Measurements from ENCODE around the gene SGPL1. TPM values are rescaled to one million over a fixed set of nuclear protein-coding genes. Genes with fewer than 3 reads are reported as not detected.
"Not testable (repeated sequence)": the region's sequence is repeated elsewhere in the genome, so short reads cannot be mapped to it uniquely, and the experiment has no call there.

SGPL1 gene
- total RNA-seq, 2 donors from 2014 or later: 27.9 to 37.2 TPM

DNA sequence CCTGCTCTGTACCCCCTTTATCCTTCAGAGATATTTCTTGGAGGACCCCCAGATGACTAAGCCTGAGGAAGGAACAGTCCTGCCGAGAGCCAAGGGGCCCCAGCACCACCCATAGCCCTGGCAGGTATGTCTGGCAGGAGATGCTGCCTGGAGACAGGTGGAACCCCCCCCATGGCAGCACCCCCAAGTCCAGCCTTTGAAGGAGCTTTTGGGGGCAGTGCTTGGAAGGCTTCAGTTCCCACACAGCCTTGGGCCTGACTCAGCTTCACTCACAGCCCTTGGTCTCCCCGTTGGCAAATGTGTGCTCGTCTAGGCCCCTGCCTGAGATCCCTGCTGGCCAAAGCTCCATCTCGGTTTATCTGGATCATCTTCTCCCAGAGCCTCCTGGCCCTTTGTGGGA is 95.6 kb downstream of the SGPL1 start:
- intact Hi-C loops (cut with DNase I): no loop called here
- DNase-seq (ENCODE audit: low spot score): peak; percentile 62

DNA sequence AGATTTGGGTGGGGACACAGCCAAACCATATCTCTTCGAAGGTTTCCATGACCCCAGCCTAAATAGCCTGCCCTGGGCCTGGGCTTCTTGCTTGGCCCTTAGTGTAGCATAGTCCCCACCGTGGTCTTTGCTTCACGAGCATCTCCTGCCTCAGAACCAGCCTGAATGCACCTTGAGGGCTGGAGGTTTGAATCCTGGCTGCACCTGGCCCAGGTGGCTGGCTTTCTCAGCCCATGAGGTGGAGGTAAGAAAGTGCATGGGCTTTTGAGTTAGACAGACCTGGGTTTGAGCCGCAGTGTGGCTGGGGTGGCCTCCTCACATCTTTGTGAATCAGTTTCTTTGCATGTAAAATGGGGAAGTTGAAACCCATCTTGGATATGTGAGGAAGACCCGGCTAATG is 96.8 kb downstream of the SGPL1 start:
- intact Hi-C loops (cut with DNase I): no loop called here

DNA sequence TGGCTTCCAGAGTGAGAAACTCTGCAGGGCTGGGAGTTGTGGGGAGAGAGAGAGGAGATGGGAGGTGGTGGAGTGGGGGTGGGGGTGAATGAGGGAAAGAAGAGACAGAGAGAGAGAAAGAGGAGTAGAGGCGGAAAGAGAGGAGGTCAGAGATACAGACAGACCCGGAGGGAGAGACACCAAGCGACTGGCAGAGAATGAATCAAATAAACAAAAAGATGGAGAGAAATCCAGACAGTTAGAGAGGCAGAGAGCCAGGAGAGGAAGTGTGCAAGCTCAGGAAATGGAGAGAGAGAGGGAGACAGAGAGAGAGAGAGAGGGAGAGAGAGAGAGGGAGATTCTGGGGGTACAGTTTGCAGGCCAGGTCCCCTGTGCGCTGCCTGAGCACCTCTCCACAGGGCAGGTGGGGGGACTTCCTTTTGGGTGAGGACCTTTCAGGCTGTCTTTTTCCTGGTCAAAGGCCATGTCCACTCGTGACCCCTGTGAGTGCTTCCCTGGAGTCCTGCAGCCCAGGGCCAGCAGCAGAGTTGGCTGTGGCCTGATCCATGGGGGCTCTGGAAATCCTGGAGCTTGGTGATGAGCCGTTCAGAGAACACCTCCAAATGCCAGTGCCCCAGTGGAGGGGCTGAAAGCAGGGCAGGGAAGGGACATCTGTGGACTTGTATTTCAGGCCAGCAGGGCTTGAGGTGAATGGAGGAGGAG is 97.6 kb downstream of the SGPL1 start:
- intact Hi-C loops (cut with DNase I): no loop called here
- peak; percentile 47 for DNase-seq (ENCODE audit: low spot score)

More for the DNA sequence above, 96.8 kb downstream of the SGPL1 start:
- DNase-seq (ENCODE audit: low spot score): peak; percentile 20

DNA sequence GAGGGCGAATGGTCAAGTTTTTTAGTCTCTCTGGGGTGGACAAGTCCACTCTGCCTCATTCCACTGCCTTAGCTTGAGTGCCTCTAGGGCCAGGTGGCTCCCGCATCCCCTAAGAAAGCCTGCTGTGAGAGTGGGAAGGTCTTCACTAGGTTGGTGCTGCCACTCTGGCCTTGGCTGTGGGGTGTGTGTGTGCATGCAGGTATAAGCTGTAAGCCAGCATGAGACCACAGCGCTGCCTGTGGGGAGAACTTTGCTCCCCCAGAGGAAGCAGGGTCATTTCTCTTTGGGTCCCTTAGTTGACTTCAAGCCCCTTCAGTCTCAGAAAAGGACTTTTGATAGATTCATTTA is 98.1 kb downstream of the SGPL1 start:
- DNase-seq (ENCODE audit: low spot score): peak; percentile 44
- intact Hi-C loops (cut with DNase I): no loop called here

DNA sequence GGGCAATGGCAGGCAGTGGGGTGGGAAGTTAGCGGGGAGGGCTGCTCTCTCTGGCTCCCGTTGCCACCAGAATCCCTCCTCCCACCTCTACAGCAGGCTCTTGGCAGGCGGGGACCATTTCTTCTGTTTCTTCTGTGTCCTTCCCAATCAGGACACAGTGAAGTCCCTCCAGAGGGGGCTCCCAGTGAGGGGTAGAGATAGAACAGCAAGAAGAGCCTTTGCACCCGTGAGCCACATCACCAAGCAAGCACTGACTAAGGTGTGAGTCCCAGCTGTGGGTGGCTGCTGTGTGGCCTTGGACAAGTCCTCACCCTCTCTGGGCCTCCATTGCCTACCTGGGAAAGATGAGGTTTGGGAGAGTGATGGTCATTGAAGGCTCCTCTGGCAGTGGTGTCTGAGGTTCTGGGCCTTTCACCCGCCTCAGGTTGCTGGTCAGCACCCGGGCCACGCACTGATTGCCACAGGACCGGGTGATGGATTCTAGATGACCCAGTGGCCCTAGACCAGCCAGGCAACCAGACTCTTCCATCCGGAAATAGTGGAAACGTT is 98.6 kb downstream of the SGPL1 start:
- intact Hi-C loops (cut with DNase I): no loop called here
- peak; percentile 37 for DNase-seq (ENCODE audit: low spot score)

DNA sequence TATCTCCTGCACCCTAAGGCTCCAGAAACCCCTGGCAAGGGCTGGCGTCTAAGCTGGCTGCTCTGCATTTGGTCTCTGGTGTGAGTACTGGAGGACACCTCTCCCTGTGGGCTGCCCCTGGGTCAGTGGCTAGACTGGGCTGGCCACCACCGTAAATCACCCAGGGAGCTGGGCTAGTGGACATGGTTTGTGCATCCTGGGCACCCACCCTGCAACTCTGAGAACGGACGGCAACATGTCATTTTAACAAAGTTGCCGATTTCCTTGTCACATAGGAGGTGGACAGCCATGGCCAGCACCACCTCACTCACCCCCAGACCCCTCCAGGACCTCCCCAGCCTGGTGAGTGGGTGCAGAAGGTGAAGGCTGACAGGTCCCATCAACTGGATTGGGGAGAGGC is 99.5 kb downstream of the SGPL1 start:
- intact Hi-C loops (cut with DNase I): no loop called here
- DNase-seq (ENCODE audit: low spot score): no peak

DNA sequence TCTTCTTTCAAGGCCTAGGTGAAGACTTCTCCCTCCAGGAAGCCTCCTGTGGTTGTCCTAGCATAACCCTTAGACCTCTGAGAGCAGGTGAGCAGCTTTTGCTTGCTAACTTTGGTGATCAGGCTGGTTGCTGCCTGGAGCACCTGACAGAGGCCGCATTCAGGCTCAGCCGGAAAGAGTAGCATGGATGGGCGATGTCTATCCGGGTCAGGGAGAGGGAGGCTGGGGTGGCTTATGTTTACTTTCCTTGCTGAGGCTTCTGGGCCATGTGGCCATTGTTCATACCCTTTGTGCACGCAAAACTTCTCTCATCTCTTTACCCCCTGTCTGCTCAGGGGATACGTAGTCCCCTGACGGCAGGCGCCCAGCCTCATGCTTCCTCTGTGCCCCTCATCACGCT is 100.1 kb downstream of the SGPL1 start:
- DNase-seq (ENCODE audit: low spot score): no peak
- intact Hi-C loops (cut with DNase I): no loop called here

DNA sequence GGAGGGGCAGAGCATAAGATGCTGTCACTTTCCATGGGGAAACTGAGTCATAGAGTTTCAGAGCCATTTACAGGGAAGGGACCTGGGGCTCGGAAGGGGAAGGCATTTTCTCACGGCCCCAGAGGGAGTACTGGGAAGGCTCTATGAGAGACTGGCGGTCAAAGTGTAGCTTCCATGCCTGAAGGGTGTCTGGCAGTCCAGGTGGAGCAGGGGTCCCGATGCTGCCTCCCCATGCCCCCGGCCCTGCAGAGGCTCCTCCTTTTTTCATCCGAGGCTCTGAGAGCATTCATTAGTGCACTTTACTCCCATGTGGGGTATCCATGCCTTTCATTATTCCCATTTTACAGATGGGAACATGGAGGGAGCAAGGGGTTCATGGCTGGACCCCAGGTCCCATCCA is 100.5 kb downstream of the SGPL1 start:
- intact Hi-C loops (cut with DNase I): no loop called here
- no peak for DNase-seq (ENCODE audit: low spot score)

DNA sequence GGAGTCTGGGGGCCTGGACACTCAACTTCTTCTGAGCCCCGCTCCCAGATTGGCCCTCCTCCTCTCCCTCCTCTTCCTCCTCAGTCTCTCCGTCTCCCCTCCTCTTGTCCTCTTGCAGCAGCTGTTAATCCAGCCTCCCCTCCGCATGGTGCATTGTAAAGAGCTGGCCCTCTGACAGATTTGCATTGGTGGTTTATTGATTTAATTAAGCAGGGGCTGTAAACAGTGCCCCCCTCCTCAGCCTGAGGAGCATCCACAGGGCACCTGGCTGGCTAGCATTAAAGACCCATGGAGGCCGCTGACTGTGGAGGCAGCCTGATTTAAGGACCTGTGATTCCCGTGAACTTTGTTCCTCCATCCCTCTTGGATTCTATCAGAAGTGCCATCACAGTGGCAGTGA is 101.5 kb downstream of the SGPL1 start:
- intact Hi-C loops (cut with DNase I): no loop called here
- DNase-seq (ENCODE audit: low spot score): no peak

DNA sequence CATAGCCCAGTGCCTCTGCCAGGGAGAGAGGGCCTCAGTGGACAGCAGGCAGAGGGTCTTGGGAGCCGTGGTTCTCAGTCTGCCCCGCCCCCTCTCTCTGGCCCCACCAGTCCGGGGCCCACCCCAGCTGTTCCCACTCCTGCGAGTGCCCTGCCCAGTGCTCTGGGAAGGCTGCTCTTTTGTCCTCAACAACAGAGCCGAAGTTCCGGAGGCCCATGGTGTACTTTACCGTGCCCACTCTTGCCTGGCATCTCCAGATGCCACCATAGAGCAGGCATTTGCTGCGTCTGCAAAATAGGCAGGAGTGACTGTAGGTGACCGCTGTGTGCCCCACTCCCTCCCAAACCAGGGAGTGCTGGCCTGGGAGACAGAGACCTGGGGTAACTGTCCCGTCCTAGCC is 101.9 kb downstream of the SGPL1 start:
- no peak for DNase-seq (ENCODE audit: low spot score)
- intact Hi-C loops (cut with DNase I): no loop called here

DNA sequence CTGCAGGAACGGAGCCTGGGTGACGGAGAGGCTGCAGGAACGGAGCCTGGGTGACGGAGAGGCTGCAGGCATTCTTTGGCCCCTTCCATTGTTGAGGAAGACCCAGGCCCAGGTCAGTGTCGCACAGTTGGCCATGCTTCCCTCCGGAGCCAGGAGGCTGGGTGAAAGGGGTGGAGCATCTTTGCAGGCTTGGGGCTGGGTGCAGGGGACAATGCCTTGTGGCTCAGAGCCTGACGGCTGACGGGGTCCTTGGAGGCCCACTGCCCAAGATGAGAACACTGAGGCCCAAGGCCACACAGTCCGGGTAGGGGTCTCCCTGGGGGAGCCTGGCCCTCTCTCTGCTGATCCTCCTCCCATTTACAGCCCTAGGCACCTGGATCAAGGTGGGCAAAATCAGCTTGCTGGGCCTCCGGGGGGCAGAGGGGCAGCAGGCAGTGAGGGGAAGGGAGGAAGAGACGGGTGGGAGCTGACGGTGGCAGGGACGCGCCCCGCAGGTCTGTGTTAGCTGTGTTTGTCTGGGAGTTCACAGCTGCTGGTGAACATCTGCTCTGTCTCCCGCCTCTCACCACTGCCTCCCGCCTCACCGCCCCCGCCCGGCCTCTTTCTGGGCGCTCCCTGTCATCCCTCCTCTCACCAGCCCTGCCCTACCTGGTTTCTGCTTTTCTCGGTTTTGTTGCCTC is 103.2 kb downstream of the SGPL1 start:
- no peak for DNase-seq (ENCODE audit: low spot score)
- intact Hi-C loops (cut with DNase I): no loop called here

DNA sequence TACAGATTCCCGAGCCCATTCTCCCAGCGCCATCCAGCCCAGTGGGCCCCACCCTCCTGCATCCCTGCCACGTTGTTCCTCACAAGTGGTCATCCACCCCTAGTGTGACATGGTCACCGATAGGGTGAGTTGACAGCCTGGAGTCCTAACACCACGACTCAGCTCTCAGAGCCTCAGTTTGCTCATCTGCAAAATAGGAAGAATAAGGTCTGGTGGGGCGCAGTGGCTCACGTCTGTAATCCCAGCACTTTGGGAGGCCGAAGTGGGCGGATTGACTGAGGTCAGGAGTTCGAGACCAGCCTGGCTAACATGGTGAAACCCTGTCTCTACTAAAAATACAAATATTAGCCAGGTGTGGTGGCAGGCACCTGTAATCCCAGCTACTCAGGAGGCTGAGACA is 104.2 kb downstream of the SGPL1 start:
- intact Hi-C loops (cut with DNase I); DNase-seq (ENCODE audit: low spot score): not testable (repeated sequence)

DNA sequence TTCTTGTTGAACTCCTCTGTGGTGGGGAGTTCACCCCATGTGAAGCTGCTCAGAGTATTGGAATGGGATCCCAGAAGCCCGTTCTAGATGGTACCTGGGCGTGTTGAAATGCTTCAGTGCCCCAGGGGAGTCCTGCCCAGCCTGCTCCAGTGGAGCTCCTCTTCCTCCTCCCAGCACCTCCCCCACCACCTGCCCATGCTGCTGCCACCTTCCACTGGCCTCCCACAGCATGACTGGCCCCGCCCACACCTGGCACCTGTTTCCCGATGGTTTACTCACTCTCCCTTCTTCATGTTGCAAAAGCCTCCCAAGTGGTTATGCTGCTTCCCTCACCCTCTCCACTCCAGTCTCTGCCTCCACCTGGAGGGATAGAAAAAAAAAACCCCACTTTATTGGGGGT is 104.8 kb downstream of the SGPL1 start:
- intact Hi-C loops (cut with DNase I): no loop called here
- DNase-seq (ENCODE audit: low spot score): no peak

DNA sequence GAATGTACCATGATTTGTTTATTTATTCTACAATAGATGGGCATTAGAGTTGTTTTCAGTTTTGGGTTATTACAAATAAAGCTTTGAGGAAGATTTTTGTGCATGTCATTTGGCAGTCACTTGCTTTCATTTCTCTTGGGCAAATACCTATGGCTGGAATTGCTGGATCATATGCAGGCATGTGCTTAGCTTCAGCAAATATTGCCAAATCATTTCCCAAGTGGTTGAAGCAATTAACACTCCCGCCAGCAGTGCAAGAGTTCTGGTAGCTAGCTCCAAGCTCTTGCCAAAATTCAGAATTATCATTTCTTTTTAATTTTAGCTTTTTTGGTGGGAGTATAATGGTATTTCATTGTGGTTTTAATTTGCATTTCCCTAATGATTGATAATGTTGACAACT is 105.5 kb downstream of the SGPL1 start:
- intact Hi-C loops (cut with DNase I): no loop called here
- DNase-seq (ENCODE audit: low spot score): no peak

DNA sequence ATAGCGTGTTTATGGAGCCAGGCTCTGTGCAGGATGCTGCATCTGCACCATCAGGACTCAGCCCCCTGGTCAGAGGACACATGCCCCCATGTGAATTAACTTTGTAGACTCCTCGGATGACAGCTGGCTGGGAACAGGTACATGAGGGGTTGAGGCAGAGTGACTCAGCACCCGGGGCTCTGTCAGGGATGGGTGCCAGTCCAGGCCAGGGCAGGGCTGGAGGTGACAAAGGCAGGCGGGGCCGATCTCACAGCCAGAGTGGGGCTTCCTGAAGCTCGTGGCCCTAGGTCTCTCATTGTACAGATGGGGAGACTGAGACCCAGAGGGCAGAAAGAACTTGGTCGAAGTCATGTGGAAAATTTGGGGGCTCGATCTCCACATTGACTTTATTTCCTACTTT is 107.9 kb downstream of the SGPL1 start:
- intact Hi-C loops (cut with DNase I): no loop called here
- no peak for DNase-seq (ENCODE audit: low spot score)

DNA sequence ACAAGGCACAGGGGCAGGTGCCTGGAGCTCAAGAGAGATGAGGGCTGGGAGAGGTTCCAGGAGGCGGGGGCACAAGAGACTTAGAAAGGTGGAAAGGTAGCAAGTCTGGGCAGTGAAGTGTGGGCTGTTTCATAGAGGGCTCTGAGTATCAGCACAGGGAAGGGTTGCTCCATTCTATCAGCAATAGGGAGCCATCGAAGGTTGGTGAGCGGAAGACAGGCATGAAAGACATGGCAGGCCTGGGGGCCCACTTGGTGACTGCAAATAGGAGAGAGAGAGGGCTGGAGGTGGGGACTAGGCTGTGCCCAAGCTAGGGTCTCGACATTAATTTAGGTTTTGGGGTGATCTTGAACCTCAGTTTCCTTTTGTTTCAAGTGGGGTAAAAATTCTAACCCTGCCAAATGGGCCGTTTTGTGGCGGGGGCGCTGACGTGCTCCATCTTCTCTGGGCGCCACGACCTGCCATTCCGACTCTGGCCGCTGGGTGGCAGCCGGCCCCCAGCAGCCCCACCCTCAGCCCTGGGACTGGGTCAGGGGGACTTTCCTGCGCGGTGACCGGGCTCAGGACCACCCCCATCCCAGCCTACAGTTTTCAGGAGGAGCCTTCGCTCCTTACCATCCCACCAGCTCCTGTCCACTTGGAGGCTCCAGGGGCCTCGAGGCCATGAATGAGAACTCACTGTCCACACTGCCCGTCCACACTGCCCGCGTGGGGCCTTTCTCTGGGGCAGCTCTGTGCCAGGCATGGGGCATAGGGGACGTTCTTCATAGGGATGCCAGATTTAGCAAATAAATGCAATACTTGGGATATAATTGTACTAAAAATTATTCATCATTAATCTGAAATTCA is 109.9 kb downstream of the SGPL1 start:
- peak; percentile 88 for DNase-seq (ENCODE audit: low spot score)
- intact Hi-C loops (cut with DNase I): loop anchor here (1.0 to 5.0 kb wide), 3 partner anchors 282 to 362 kb away; no protein-coding TSS in a partner anchor

DNA sequence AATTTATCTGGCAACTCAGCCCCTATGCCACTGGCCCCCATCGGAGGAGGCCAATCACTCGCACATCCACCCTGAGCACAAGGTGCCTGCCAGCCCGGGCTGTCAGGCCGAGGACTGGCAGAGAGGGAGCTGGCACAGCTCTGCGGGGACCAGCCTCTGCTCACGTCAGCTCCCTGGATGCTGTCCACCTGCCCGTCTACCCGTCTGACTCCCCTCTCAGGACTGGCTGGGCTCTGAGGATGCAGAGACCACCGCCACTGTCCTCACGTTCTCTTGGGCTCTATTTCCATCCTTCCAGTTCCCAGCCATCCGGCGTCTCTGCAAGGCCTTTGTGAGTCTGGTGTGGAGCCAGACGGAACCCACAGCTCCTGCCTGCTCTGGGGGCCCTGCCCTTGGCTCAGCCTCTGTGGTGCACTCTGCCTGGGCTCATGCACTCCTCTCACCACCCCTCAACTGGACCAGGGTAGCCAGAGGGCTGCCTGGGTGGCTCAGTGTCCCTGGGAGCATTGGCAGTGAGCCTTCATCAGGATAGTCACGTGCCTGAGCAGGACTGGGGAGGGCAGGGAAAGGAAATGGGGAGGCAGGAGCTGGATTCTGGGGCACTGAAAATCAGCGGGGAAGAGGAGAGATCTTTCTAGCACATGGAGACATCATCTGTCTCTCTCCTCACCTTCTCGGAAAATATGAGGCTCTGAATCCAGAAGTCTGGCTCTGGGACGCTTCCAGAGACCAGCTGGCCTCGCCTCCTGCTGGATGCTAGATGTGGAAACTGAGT is 110.7 kb downstream of the SGPL1 start:
- intact Hi-C loops (cut with DNase I): loop anchor here (1.0 to 5.0 kb wide), 3 partner anchors 281 to 361 kb away; no protein-coding TSS in a partner anchor
- no peak for DNase-seq (ENCODE audit: low spot score)

DNA sequence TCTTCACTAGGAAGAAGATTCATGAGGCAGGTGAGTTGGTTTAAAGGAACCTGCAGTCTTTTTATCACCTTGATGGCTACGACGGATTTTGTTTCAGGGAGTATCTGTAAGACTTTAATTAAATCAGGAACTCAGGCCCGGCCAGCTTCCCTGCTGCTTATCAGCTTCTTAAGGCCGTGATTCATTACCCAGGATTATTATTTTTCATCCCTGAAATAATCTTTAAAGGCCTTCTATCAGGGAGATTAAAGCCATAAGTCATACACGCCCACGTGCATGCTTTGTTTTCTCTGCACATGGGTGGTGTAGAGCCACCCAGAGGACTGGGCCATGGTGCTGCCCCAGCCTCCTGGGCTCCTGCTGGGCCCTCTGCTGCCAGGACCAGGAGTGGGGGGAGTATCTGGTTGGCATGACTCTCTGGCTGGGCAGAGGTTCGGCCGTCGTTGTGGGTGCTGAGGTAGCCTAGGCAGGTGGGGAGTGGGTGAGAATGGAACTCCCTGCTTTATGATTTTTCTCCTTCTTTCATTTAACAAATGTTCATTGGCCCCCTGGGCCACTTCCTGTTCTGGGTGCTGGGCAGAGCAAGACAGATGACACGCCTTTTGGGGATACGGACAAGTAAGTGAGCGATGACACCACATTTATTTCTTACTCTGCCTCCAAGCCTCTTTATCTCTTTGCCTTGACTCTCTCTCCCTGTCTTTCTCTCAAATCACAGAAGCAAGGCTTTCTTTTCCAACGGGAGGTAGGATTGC is 111.6 kb downstream of the SGPL1 start:
- DNase-seq (ENCODE audit: low spot score): no peak
- intact Hi-C loops (cut with DNase I): loop anchor here in 1 of 2 donors (5.0 kb wide), 2 partner anchors 280 to 360 kb away; no protein-coding TSS in a partner anchor
